Measurements from ENCODE around the gene CHL1.

Gene CHL1

GRCh38 chr3:317012-317411 lies 120.4 kb downstream of the CHL1 start:
- no peak for DNase-seq (ENCODE audit: insufficient read length, low spot score)
- no peak for FAIRE-seq
- TF ChIP-seq CTCF (IDR thresholded peaks at IDR 0.05; ENCODE audit: insufficient read depth, missing control alignments): no peak

GRCh38 chr3:318903-319302 lies 122.3 kb downstream of the CHL1 start:
- no peak for TF ChIP-seq CTCF (IDR thresholded peaks at IDR 0.05; ENCODE audit: insufficient read depth, missing control alignments)
- FAIRE-seq: no peak
- no peak for DNase-seq (ENCODE audit: insufficient read length, low spot score)

- DNase-seq (ENCODE audit: insufficient read length, low spot score): no peak
- TF ChIP-seq CTCF (IDR thresholded peaks at IDR 0.05; ENCODE audit: insufficient read depth, missing control alignments): no peak
- FAIRE-seq: no peak
These were observed 127.9 kb downstream of the CHL1 start for GRCh38 chr3:324423-324822.

- TF ChIP-seq CTCF (IDR thresholded peaks at IDR 0.05; ENCODE audit: insufficient read depth, missing control alignments): no peak
- DNase-seq (ENCODE audit: insufficient read length, low spot score) (no peak), FAIRE-seq (no peak)
These were observed 128.9 kb downstream of the CHL1 start for GRCh38 chr3:325495-325894.

- DNase-seq (ENCODE audit: insufficient read length, low spot score) (no peak), FAIRE-seq (no peak)
- no peak for TF ChIP-seq CTCF (IDR thresholded peaks at IDR 0.05; ENCODE audit: insufficient read depth, missing control alignments)
These were observed 134.0 kb downstream of the CHL1 start for GRCh38 chr3:330494-331115.

GRCh38 chr3:331881-332280 lies 135.3 kb downstream of the CHL1 start:
- no peak for FAIRE-seq
- DNase-seq (ENCODE audit: insufficient read length, low spot score): no peak
- no peak for TF ChIP-seq CTCF (IDR thresholded peaks at IDR 0.05; ENCODE audit: insufficient read depth, missing control alignments)

- no peak for FAIRE-seq
- no peak for TF ChIP-seq CTCF (IDR thresholded peaks at IDR 0.05; ENCODE audit: insufficient read depth, missing control alignments)
- DNase-seq (ENCODE audit: insufficient read length, low spot score): no peak
These were observed 136.1 kb downstream of the CHL1 start for GRCh38 chr3:332701-333100.

Measured in D721Med (cell line).